ENCODE results near the gene PRRX2.
"Not testable (repeated sequence)": the region's sequence is repeated elsewhere in the genome, so short reads cannot be mapped to it uniquely, and the experiment has no call there.

PRRX2 gene

GRCh38 chr9:129756191-129756590, 90.7 kb downstream of the PRRX2 start:
- no peak overlapping the region for H3K27ac ChIP-seq
- no peak overlapping the region for H3K4me2 ChIP-seq
- peaks cover 36% of the 10 kb centered on the region for H3K27me3 ChIP-seq (ENCODE audit: insufficient read depth, low read depth)
- H4K20me1 ChIP-seq (ENCODE audit: insufficient read depth): no peaks in the 10 kb centered on the region
- no peak overlapping the region for H3K9ac ChIP-seq
- no peak overlapping the region for H2AFZ ChIP-seq (ENCODE audit: low read depth)
- peaks cover 9% of the 10 kb centered on the region for H3K4me1 ChIP-seq (ENCODE audit: low read depth, poor library complexity, severe bottlenecking)
- H3K36me3 ChIP-seq (ENCODE audit: insufficient read depth): no peaks in the 10 kb centered on the region
- TF ChIP-seq CTCF (conservative IDR thresholded peaks at IDR 0.05; ENCODE audit: low read depth, low read length): no peak
- no peak overlapping the region for H3K4me3 ChIP-seq (IDR thresholded peaks at IDR 0.05; ENCODE audit: insufficient read depth, low read depth, low read length)
- no peaks in the 10 kb centered on the region for H3K79me2 ChIP-seq (ENCODE audit: insufficient read depth, low read depth)

DNA sequence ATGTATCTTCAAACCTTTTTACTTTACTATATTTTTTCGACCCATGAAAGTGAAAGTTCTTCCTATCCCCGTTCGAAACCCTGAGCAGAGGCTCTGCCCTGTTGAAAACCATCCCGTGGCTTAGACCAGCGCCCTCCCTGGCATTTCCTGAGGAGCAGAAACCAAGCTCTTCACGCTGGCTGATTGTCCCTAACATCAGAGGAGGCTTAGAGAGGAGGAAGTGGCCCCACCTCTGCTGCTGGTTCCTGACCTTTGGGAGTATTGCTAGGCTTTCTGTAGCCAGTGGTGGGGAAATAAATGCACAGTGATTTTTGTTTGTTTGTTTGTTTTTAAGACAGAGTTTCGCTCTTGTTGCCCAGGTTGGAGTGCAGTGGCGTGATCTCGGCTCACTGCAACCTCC, 91.6 kb downstream of the PRRX2 start:
- H3K27me3 ChIP-seq (ENCODE audit: insufficient read depth, low read depth): peaks cover 33% of the 10 kb centered on the region

GRCh38 chr9:129759319-129759718, 93.9 kb downstream of the PRRX2 start:
- peaks cover 8% of the 10 kb centered on the region for H3K4me1 ChIP-seq (ENCODE audit: low read depth, poor library complexity, severe bottlenecking)
- H3K36me3 ChIP-seq (ENCODE audit: insufficient read depth): no peaks in the 10 kb centered on the region
- no peak for TF ChIP-seq CTCF (conservative IDR thresholded peaks at IDR 0.05; ENCODE audit: low read depth, low read length)
- H3K27ac ChIP-seq: no peak overlapping the region
- peaks cover 18% of the 10 kb centered on the region for H3K27me3 ChIP-seq (ENCODE audit: insufficient read depth, low read depth)
- no peak overlapping the region for H3K4me2 ChIP-seq
- no peak overlapping the region for H2AFZ ChIP-seq (ENCODE audit: low read depth)
- no peaks in the 10 kb centered on the region for H3K79me2 ChIP-seq (ENCODE audit: insufficient read depth, low read depth)
- no peaks in the 10 kb centered on the region for H4K20me1 ChIP-seq (ENCODE audit: insufficient read depth)
- H3K4me3 ChIP-seq (IDR thresholded peaks at IDR 0.05; ENCODE audit: insufficient read depth, low read depth, low read length): no peak overlapping the region
- H3K9ac ChIP-seq: no peak overlapping the region

More for the DNA sequence above, 91.6 kb downstream of the PRRX2 start:
- no peaks in the 10 kb centered on the region for H4K20me1 ChIP-seq (ENCODE audit: insufficient read depth)
- no peak overlapping the region for H2AFZ ChIP-seq (ENCODE audit: low read depth)
- TF ChIP-seq CTCF (conservative IDR thresholded peaks at IDR 0.05; ENCODE audit: low read depth, low read length): no peak
- H3K36me3 ChIP-seq (ENCODE audit: insufficient read depth): no peaks in the 10 kb centered on the region
- H3K9ac ChIP-seq: no peak overlapping the region
- no peak overlapping the region for H3K27ac ChIP-seq
- H3K4me2 ChIP-seq: no peak overlapping the region
- no peaks in the 10 kb centered on the region for H3K79me2 ChIP-seq (ENCODE audit: insufficient read depth, low read depth)
- H3K4me3 ChIP-seq (IDR thresholded peaks at IDR 0.05; ENCODE audit: insufficient read depth, low read depth, low read length): no peak overlapping the region
- peaks cover 12% of the 10 kb centered on the region for H3K4me1 ChIP-seq (ENCODE audit: low read depth, poor library complexity, severe bottlenecking)

GRCh38 chr9:129759804-129760502, 94.5 kb downstream of the PRRX2 start:
- no peaks in the 10 kb centered on the region for H4K20me1 ChIP-seq (ENCODE audit: insufficient read depth)
- no peak overlapping the region for H2AFZ ChIP-seq (ENCODE audit: low read depth)
- no peak overlapping the region for H3K4me3 ChIP-seq (IDR thresholded peaks at IDR 0.05; ENCODE audit: insufficient read depth, low read depth, low read length)
- TF ChIP-seq CTCF (conservative IDR thresholded peaks at IDR 0.05; ENCODE audit: low read depth, low read length): no peak
- H3K4me1 ChIP-seq (ENCODE audit: low read depth, poor library complexity, severe bottlenecking): peaks cover 8% of the 10 kb centered on the region
- no peaks in the 10 kb centered on the region for H3K79me2 ChIP-seq (ENCODE audit: insufficient read depth, low read depth)
- H3K27me3 ChIP-seq (ENCODE audit: insufficient read depth, low read depth): peaks cover 12% of the 10 kb centered on the region
- no peak overlapping the region for H3K4me2 ChIP-seq
- H3K27ac ChIP-seq: no peak overlapping the region
- H3K36me3 ChIP-seq (ENCODE audit: insufficient read depth): no peaks in the 10 kb centered on the region
- H3K9ac ChIP-seq: no peak overlapping the region

DNA sequence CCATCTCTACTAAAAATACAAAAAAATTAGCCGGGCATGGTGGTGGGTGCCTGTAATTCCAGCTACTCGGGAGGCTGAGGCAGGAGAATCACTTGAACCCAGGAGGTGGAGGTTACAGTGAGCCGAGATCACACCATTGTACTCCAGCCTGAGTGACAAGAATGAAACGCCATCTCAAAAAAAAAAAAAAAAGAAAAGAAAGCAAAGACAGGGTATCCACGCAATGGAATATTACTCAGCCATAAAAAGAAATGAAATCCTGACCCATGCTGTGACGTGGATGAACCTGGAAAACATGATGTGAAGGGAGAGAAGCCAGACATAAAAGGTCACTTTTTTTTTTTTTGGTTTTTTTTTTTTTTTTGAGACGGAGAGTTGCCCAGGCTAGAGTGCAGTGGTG, 95.3 kb downstream of the PRRX2 start:
- H3K9ac ChIP-seq; H3K4me1 ChIP-seq (ENCODE audit: low read depth, poor library complexity, severe bottlenecking); H3K36me3 ChIP-seq (ENCODE audit: insufficient read depth); H3K27me3 ChIP-seq (ENCODE audit: insufficient read depth, low read depth); H3K79me2 ChIP-seq (ENCODE audit: insufficient read depth, low read depth); H3K27ac ChIP-seq; H3K4me2 ChIP-seq; H2AFZ ChIP-seq (ENCODE audit: low read depth); H3K4me3 ChIP-seq (IDR thresholded peaks at IDR 0.05; ENCODE audit: insufficient read depth, low read depth, low read length); H4K20me1 ChIP-seq (ENCODE audit: insufficient read depth): not testable (repeated sequence)

Measured in KMS-11 (cell line).